Endodermal cell (in vitro differentiated cells): Measurements from ENCODE around the gene ACE. TPM values are rescaled to one million over a fixed set of nuclear protein-coding genes. Genes with fewer than 3 reads are reported as not detected.
A peak's percentile ranks its signal among the peaks of the same experiment; 100 is the strongest.

Experiments used
- DNase-seq: peaks from one replicate; pipeline ENCODE4 v3.0.0-alpha.2; 2017
- H3K27ac ChIP-seq: 2 replicates; pipeline ENCODE4 v1.5.1; 2013; ENCODE audit warnings: mild to moderate bottlenecking, low read depth, low read length, moderate library complexity
- H3K27me3 ChIP-seq: 2 replicates; pipeline ENCODE4 v1.6.1; 2013; ENCODE audit warnings: mild to moderate bottlenecking, low read length, moderate library complexity; ENCODE audit not compliant: insufficient read depth, control insufficient read depth, poor library complexity, severe bottlenecking
- H3K36me3 ChIP-seq: 2 replicates; pipeline ENCODE4 v1.7.0; 2013; ENCODE audit warnings: mild to moderate bottlenecking, low read length, moderate library complexity; ENCODE audit not compliant: control insufficient read depth, insufficient read depth
- H3K4me1 ChIP-seq: one replicate; pipeline ENCODE4 v1.7.0; 2013; ENCODE audit warnings: low read length; ENCODE audit not compliant: control insufficient read depth, insufficient read depth
- H3K4me3 ChIP-seq: 2 replicates; pipeline ENCODE4 v1.5.1; 2013; ENCODE audit warnings: mild to moderate bottlenecking, low read length, moderate library complexity
- H3K9ac ChIP-seq: 2 replicates; pipeline ENCODE4 v1.6.1; 2013; ENCODE audit warnings: mild to moderate bottlenecking, low read length, moderate library complexity; ENCODE audit not compliant: poor library complexity, severe bottlenecking; ENCODE audit errors: extremely low read depth
- H3K9me3 ChIP-seq: 2 replicates; pipeline ENCODE4 v1.6.1; 2013; ENCODE audit warnings: mild to moderate bottlenecking, low read length, moderate library complexity; ENCODE audit not compliant: control insufficient read depth
- H3K27ac Mint-ChIP-seq: 2 replicates; pipeline ENCODE4 v1.8.0; 2020; ENCODE audit warnings: mixed read lengths
- H3K27me3 Mint-ChIP-seq: 2 replicates; pipeline ENCODE4 v1.8.0; 2021; ENCODE audit warnings: mild to moderate bottlenecking, mixed read lengths; ENCODE audit not compliant: insufficient read depth
- H3K36me3 Mint-ChIP-seq: 2 replicates; pipeline ENCODE4 v1.8.0; 2020; ENCODE audit warnings: low read depth, mixed read lengths
- H3K4me1 Mint-ChIP-seq: 2 replicates; pipeline ENCODE4 v1.8.0; 2020; ENCODE audit warnings: mixed read lengths
- H3K4me3 Mint-ChIP-seq: 2 replicates; pipeline ENCODE4 v1.8.0; 2020; ENCODE audit warnings: mild to moderate bottlenecking, moderate library complexity, mixed read lengths
- H3K9me3 Mint-ChIP-seq: 2 replicates; pipeline ENCODE4 v1.8.0; 2020; ENCODE audit warnings: mild to moderate bottlenecking, mixed read lengths
- WGBS, 2 experiments: methylation state at CpG; one replicate each; pipeline versions ENCODE4 v1.1.5 to v1.1.7; 2013; ENCODE audit warnings: missing lambda C conversion rate in 2 of 2, mixed read lengths in 1 of 2; ENCODE audit not compliant: insufficient coverage in 1 of 2, insufficient read length in 1 of 2; 5-methylcytosine and 5-hydroxymethylcytosine counted together
- total RNA-seq, 2 donors: library from RNA; stranded (reverse); fragmentation: NEBNext Ultra II Directional in 1 of 2; extraction: Animal tissue kit (Norgen Biotek cat#: 25700) in 1 of 2; gene quantifications; 2 replicates in 1 of 2; 3 replicates in 1 of 2; pipeline ENCODE4 v1.2.1, GENCODE V29; 2021
- TF ChIP-seq, protein P1 (sequence below): fragments of 200-600 bp; sonication (generic); conservative IDR thresholded peaks from 2 replicates; pipeline ENCODE4 v1.5.0; 2021; ENCODE audit warnings: antibody characterized with exemption, mild to moderate bottlenecking

The ACE gene
- total RNA-seq, 2 donors from 2014 or later: 4.6 to 12.5 TPM

DNA sequence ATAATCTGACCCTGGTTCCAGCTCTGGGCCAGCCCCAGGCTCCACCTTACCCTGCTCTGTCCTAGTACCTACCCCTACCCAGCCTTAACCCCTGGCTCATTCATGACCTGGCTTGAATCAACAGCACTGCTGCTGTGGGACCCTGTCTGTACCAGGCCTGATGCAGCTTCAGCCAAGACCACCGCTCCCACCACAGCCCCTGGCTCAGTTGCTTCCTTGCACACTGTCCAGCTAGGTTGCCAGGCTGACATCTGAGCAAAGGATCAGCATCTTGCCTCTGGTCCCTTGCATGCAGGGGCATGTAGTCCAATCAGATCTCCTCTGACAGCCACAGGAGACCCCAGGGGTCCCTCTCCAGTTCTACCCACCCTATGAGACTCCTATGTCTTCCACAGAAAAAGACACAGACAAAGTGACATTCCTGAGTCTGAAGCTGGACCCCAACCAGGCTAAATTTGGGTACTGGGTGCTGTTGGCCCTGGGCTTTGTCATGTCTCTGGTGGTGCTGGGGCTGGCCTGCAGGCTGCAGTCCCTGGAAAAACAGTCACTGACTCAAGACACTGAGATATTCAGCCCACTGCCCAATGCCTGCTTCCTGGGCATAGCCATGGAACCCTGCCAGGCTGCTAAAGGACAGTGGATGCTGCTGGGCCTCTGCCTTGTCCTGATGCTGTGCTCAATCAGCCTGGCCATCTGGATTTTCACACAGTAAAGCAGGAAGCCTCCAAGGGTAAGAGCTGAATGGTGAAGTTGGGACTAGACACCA lies 42.4 kb downstream of the ACE start:
- no peaks in the 10 kb centered on the region for H3K36me3 ChIP-seq
- H3K27ac Mint-ChIP-seq: no peak overlapping the region
- no peak for DNase-seq
- TF ChIP-seq, protein P1, sequence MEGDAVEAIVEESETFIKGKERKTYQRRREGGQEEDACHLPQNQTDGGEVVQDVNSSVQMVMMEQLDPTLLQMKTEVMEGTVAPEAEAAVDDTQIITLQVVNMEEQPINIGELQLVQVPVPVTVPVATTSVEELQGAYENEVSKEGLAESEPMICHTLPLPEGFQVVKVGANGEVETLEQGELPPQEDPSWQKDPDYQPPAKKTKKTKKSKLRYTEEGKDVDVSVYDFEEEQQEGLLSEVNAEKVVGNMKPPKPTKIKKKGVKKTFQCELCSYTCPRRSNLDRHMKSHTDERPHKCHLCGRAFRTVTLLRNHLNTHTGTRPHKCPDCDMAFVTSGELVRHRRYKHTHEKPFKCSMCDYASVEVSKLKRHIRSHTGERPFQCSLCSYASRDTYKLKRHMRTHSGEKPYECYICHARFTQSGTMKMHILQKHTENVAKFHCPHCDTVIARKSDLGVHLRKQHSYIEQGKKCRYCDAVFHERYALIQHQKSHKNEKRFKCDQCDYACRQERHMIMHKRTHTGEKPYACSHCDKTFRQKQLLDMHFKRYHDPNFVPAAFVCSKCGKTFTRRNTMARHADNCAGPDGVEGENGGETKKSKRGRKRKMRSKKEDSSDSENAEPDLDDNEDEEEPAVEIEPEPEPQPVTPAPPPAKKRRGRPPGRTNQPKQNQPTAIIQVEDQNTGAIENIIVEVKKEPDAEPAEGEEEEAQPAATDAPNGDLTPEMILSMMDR: no peak
- peaks cover 16% of the 10 kb centered on the region for H3K27me3 Mint-ChIP-seq
- H3K9ac ChIP-seq: no peak overlapping the region
- H3K27ac ChIP-seq: no peak overlapping the region
- WGBS, 2 experiments: 88 to 100% methylated on average over 1 of the region's 1 CpG
- no peak overlapping the region for H3K4me3 Mint-ChIP-seq
- no peaks in the 10 kb centered on the region for H3K9me3 Mint-ChIP-seq
- H3K4me1 Mint-ChIP-seq: peaks cover 7% of the 10 kb centered on the region
- H3K36me3 Mint-ChIP-seq: no peaks in the 10 kb centered on the region
- peaks cover 32% of the 10 kb centered on the region for H3K27me3 ChIP-seq
- H3K4me1 ChIP-seq: no peaks in the 10 kb centered on the region
- no peak overlapping the region for H3K4me3 ChIP-seq
- no peaks in the 10 kb centered on the region for H3K9me3 ChIP-seq

- Histone ChIP-seq H3K4me1 (no peaks in the 10 kb centered on the region), H3K36me3 (no peaks in the 10 kb centered on the region), H3K9me3 (no peaks in the 10 kb centered on the region), H3K27ac (no peak overlapping the region), H3K4me3 (no peak overlapping the region), H3K27me3 (peaks cover 36% of the 10 kb centered on the region), H3K9ac (no peak overlapping the region)
- Mint-ChIP-seq H3K4me3 (no peak overlapping the region), H3K27ac (no peak overlapping the region), H3K9me3 (no peaks in the 10 kb centered on the region), H3K4me1 (peaks cover 7% of the 10 kb centered on the region), H3K27me3 (peaks cover 18% of the 10 kb centered on the region), H3K36me3 (no peaks in the 10 kb centered on the region)
- no peak for DNase-seq
- WGBS, 2 experiments: 80 to 87% methylated on average over 3 to 5 of the region's 5 CpGs
- TF ChIP-seq, protein P1: no peak
Observed at GRCh38 chr17:63519972-63520882, 43.4 kb downstream of the ACE start.

- H3K4me3 Mint-ChIP-seq: peak within 1 kb of the TSS; percentile 47
- H3K36me3 Mint-ChIP-seq: no peaks in the 10 kb centered on the region
- no peak within 1 kb of the TSS for H3K27ac Mint-ChIP-seq
- Histone ChIP-seq H3K36me3 (no peaks in the 10 kb centered on the region), H3K9me3 (no peaks in the 10 kb centered on the region), H3K4me1 (no peaks in the 10 kb centered on the region), H3K27me3 (peaks cover 19% of the 10 kb centered on the region), H3K27ac (no peak within 1 kb of the TSS), H3K4me3 (peak within 1 kb of the TSS; percentile 60), H3K9ac (no peak within 1 kb of the TSS)
- peaks cover 17% of the 10 kb centered on the region for H3K27me3 Mint-ChIP-seq
- no peaks in the 10 kb centered on the region for H3K9me3 Mint-ChIP-seq
- no peak for DNase-seq
- TF ChIP-seq, protein P1: peak; percentile 36
- WGBS, 2 experiments: 12 to 48% methylated on average over 6 to 34 of the region's 38 CpGs
- H3K4me1 Mint-ChIP-seq: peaks cover 14% of the 10 kb centered on the region
Observed at GRCh38 chr17:63523253-63523855, 46.5 kb downstream of the ACE start, which contains the start of gene KCNH6. KCNH6 (plus strand) TSS chr17:63523358; CDS start chr17:63523414, 56 bp downstream.
